ENCODE results near the gene CFAP74. TPM values are rescaled to one million over a fixed set of nuclear protein-coding genes. Genes with fewer than 3 reads are reported as not detected.

Gene CFAP74
- total RNA-seq, 3 donors from 2014 or later = not detected

DNA sequence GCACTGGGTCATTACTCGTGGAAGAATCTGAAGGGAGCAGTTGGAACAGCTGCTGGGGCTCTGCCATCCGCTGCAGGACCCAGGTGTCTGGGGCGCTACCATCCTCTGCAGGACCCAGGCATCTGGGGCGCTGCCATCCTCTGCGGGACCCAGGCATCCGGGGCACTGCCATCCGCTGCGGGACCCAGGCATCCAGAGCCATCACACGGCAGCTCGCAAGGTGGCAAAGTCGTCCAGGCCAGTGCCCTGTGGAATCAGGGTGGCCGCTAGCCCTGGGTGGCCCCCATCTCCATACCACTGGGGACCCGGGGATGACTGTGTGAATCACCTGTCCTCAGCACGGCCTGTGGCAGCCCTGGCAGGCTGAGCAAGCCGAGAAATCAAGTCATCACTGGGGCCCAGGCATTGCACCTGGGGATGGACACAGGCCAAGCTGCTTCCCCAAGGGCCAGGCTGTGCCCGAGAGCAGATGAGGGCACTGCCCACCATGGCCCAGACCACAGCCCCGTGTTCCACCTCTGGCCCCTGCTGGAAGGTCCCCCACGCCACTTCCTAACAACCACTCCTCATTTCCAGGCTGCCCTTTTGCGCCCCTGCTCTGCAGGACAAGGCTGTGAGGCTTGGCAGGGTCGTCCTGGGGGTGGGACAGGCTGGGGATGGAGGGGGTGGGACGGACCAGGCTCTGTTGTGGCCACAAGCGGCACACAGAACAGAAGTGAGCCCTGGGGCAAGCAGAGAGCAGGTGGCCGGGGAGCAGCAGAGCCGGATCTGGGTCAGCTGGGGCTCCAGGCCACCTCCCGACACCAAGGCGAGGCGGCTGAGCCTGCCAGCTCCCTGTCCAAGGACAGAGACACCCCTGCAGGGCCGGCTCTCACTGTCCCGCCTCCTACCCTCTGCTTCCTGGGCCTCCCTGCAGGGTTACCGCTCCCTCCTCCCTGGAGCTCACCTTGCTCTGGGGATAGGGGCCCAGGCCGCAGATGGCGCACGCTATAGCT is 28.3 kb upstream of the CFAP74 start:
- no peak overlapping the region for H3K4me3 Mint-ChIP-seq
- no peaks in the 10 kb centered on the region for H3K9me3 Mint-ChIP-seq
- no peaks in the 10 kb centered on the region for H3K36me3 Mint-ChIP-seq (ENCODE audit: insufficient read depth)
- peaks cover 3% of the 10 kb centered on the region for H3K27me3 Mint-ChIP-seq (ENCODE audit: low read depth)
- no peaks in the 10 kb centered on the region for H3K4me1 Mint-ChIP-seq (ENCODE audit: low read depth)
- no peak for DNase-seq
- ATAC-seq = no peak

DNA sequence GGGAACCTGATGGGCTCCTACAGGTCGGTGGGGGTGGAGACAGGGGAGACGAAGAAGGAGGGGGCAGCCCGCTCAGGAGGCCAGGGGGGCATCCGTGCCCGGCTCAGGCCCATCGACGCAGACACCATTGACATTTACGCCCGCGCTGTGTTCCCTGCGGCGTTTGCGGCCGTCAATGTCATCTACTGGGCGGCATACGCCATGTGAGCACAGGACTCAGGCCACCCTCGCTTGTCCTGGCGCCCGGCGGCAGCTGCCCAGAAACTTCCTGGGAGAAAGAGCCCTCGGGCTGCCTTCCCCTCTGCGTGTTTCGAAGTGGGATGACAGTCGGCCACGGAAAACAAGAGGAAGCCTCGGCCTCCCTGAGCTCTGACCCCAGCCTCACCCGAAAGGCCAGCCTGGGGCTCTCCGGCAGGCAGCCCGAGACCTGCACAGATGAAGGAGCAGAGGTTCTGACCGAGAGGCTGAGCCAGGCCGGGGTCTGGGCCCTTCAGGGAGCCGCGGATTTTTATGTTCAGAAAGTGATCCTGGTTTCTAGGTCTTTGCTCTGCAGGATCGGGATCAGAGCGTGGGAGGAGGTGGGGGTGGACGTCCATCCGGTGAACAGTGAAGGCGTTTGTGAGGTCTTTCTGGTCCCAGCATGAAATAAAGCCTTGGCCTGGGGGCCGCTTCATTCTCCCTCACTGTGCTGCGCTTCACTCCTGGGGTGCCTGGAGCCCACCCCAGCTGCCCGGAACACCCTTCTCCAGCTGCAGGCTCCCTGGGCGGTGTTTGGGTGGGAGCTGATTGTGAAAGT is 26.7 kb upstream of the CFAP74 start:
- Mint-ChIP-seq H3K36me3 (ENCODE audit: insufficient read depth) (no peaks in the 10 kb centered on the region), H3K4me3 (no peak overlapping the region), H3K27me3 (ENCODE audit: low read depth) (peaks cover 3% of the 10 kb centered on the region), H3K9me3 (no peaks in the 10 kb centered on the region), H3K4me1 (ENCODE audit: low read depth) (peaks cover 3% of the 10 kb centered on the region)
- DNase-seq (no peak), ATAC-seq (no peak)

GRCh38 chr1:2029561-2029960 is 26.0 kb upstream of the CFAP74 start:
- H3K4me1 Mint-ChIP-seq (ENCODE audit: low read depth) = peaks cover 3% of the 10 kb centered on the region
- no peak for ATAC-seq
- H3K36me3 Mint-ChIP-seq (ENCODE audit: insufficient read depth) = no peaks in the 10 kb centered on the region
- peaks cover 3% of the 10 kb centered on the region for H3K27me3 Mint-ChIP-seq (ENCODE audit: low read depth)
- no peak overlapping the region for H3K4me3 Mint-ChIP-seq
- H3K9me3 Mint-ChIP-seq = no peaks in the 10 kb centered on the region
- no peak for DNase-seq

- Mint-ChIP-seq H3K9me3 (no peaks in the 10 kb centered on the region), H3K36me3 (ENCODE audit: insufficient read depth) (no peaks in the 10 kb centered on the region), H3K27me3 (ENCODE audit: low read depth) (peaks cover 3% of the 10 kb centered on the region), H3K4me1 (ENCODE audit: low read depth) (peaks cover 3% of the 10 kb centered on the region), H3K4me3 (no peak overlapping the region)
- DNase-seq (no peak), ATAC-seq (no peak)
These were observed 25.4 kb upstream of the CFAP74 start for GRCh38 chr1:2028870-2029560.

DNA sequence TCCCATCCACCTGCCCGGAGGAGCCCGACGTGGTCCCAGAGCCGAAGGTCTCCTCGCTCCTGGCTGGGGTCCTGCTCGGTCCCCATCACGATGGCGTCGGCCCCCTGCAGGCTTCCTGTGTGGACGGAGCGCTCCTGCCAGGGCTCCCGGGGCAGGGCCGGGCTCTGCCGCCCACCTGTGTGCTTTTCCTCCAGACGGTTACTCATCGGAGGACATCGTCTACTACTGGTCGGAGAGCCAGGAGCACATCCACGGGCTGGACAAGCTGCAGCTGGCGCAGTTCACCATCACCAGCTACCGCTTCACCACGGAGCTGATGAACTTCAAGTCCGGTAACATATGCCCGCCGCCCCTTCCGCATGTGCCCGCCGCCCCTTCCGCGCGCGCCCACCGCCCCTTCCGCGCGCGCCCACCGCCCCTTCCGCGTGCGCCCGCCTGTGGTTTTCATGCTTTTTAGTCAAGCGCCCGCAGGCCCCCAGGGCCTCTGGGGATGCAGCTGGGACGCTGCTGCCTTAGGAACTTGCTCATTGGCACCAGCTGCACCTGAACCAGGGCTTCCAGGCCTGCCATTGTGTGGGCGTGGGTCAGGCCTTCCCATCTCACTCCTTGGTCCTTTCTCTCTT is 24.5 kb upstream of the CFAP74 start:
- no peaks in the 10 kb centered on the region for H3K9me3 Mint-ChIP-seq
- H3K27me3 Mint-ChIP-seq (ENCODE audit: low read depth) = peaks cover 11% of the 10 kb centered on the region
- peaks cover 3% of the 10 kb centered on the region for H3K4me1 Mint-ChIP-seq (ENCODE audit: low read depth)
- H3K36me3 Mint-ChIP-seq (ENCODE audit: insufficient read depth) = no peaks in the 10 kb centered on the region
- no peak for DNase-seq
- no peak for ATAC-seq
- no peak overlapping the region for H3K4me3 Mint-ChIP-seq

DNA sequence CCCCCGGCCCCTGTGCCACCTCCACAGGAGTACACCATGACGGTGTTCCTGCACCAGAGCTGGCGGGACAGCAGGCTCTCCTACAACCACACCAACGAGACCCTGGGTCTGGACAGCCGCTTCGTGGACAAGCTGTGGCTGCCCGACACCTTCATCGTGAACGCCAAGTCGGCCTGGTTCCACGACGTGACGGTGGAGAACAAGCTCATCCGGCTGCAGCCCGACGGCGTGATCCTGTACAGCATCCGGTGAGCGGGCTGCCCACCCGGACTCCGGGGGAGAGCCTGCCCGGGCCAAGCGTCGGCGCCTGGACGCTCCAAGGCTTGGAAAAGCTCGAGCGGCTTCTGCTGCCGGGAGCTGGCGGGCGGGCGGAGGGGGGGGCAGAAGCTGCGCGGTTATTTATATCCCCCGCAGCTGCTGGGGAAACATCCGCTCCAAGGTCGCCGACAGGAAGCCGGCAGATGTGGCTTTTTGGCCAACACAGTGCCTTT is 21.9 kb upstream of the CFAP74 start:
- Mint-ChIP-seq H3K36me3 (ENCODE audit: insufficient read depth) (no peaks in the 10 kb centered on the region), H3K9me3 (no peaks in the 10 kb centered on the region), H3K4me1 (ENCODE audit: low read depth) (peaks cover 5% of the 10 kb centered on the region), H3K27me3 (ENCODE audit: low read depth) (peaks cover 34% of the 10 kb centered on the region), H3K4me3 (no peak overlapping the region)
- ATAC-seq (peak in 1 of 2 donors; percentile 55), DNase-seq (no peak)

DNA sequence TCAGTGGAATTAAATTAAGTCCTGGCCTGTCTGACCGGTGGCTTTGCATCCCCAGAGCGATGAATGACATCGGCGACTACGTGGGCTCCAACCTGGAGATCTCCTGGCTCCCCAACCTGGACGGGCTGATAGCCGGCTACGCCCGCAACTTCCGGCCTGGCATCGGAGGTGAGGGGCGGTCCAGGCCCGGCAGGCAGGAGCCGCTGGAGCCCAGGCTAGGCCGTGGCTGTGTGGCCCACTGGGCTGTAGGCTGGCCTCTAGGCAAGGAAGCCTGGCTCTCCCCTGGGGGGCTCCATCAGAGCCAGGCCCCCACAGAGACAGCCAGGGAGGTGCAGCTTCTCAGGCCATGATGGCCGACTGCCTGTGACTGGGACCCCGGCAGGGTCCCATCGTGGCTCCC is 21.3 kb upstream of the CFAP74 start:
- H3K9me3 Mint-ChIP-seq = no peaks in the 10 kb centered on the region

DNA sequence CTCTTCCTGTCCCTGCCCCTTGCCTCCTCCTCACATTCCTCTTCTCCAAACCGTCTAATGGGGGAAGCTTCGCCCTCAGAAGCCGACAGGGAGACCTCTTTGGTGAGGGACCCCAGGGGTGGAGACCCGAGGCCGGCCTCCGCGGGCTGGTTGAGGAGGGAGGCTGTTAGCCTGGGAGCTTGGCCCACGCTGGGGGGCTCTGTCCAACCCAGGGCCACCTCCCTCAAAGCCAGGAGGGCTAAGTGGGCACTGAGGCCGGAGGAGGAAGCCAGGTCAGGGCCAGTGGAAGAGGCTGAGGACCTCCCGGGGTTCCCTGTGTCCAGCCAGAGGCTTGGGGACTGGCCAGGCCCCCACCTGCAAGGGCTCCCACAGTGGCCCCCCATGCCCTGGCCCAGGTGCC is 20.9 kb upstream of the CFAP74 start:
- Mint-ChIP-seq H3K27me3 (ENCODE audit: low read depth) (peaks cover 43% of the 10 kb centered on the region), H3K4me3 (no peak overlapping the region)
- no peak for ATAC-seq

More for the DNA sequence above, 21.3 kb upstream of the CFAP74 start:
- ATAC-seq (no peak), DNase-seq (no peak)
- Mint-ChIP-seq H3K4me3 (no peak overlapping the region), H3K27me3 (ENCODE audit: low read depth) (peaks cover 41% of the 10 kb centered on the region), H3K4me1 (ENCODE audit: low read depth) (peaks cover 5% of the 10 kb centered on the region), H3K36me3 (ENCODE audit: insufficient read depth) (no peaks in the 10 kb centered on the region)

GRCh38 chr1:2023187-2023586 is 19.6 kb upstream of the CFAP74 start:
- Mint-ChIP-seq H3K4me3 (no peak overlapping the region), H3K4me1 (ENCODE audit: low read depth) (peaks cover 8% of the 10 kb centered on the region), H3K27me3 (ENCODE audit: low read depth) (peaks cover 48% of the 10 kb centered on the region), H3K36me3 (ENCODE audit: insufficient read depth) (no peaks in the 10 kb centered on the region), H3K9me3 (no peaks in the 10 kb centered on the region)
- DNase-seq (no peak), ATAC-seq (no peak)

More for the DNA sequence above, 20.9 kb upstream of the CFAP74 start:
- no peak for DNase-seq
- Mint-ChIP-seq H3K36me3 (ENCODE audit: insufficient read depth) (no peaks in the 10 kb centered on the region), H3K4me1 (ENCODE audit: low read depth) (peaks cover 5% of the 10 kb centered on the region), H3K9me3 (no peaks in the 10 kb centered on the region)

DNA sequence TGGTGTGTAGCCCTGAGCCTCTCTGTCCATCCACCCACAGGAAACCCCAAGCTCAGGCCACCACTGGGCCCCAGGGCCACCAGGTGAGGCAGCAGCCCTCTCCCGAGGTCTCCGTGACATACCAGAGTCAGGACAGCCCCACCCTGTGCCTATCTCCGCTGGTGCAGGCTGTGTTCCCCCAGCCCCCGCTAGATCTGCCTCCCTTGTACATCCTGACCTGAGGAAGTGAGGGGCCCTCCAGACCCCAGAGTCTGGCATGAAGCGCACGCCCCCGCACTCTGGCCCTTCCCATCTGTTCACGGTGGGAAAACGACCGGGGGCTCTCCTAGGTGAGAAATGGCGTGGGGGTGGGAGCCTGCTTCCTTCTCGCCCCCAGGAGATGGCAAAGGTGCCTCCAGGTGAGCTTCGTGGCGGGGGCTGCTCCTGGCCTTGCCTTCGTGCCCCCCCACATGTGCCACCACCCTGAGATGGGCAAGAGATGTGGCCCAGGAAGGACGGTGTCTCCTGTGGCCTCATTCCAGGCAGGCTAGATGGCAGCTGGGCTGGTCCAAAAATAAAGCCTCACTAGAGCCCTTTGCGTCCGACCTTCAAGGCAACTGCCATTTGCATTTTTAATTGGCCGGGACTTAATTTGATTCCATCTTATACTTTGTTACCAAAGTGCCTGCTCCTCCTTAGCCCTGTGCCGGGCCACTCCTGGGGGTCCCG is 18.6 kb upstream of the CFAP74 start:
- Mint-ChIP-seq H3K9me3 (no peaks in the 10 kb centered on the region), H3K27me3 (ENCODE audit: low read depth) (peaks cover 57% of the 10 kb centered on the region), H3K4me3 (no peak overlapping the region), H3K4me1 (ENCODE audit: low read depth) (peaks cover 11% of the 10 kb centered on the region), H3K36me3 (ENCODE audit: insufficient read depth) (no peaks in the 10 kb centered on the region)
- no peak for DNase-seq
- ATAC-seq = no peak

GRCh38 chr1:2021550-2021949 is 18.0 kb upstream of the CFAP74 start:
- DNase-seq (no peak), ATAC-seq (no peak)
- Mint-ChIP-seq H3K9me3 (no peaks in the 10 kb centered on the region), H3K4me3 (no peak overlapping the region), H3K27me3 (ENCODE audit: low read depth) (peaks cover 62% of the 10 kb centered on the region), H3K4me1 (ENCODE audit: low read depth) (peaks cover 11% of the 10 kb centered on the region), H3K36me3 (ENCODE audit: insufficient read depth) (no peaks in the 10 kb centered on the region)

DNA sequence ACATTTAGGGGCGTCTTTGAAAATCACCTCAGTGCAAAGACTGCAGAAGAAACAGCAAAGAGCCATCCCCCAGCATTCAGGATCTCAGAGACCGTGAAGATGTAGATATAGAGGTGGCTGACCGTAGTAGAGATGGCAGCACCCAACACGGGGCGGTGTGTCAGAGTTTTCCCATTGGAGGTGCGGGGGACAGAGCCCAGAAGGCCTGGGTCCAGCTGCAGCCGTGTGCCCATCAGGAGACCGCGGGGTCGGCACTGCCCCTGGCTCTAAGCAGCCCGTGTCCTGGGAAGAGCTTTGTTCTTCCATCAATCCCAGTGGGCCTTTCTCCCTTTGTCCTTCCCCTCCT is 16.7 kb upstream of the CFAP74 start:
- H3K27me3 Mint-ChIP-seq (ENCODE audit: low read depth) = peaks cover 69% of the 10 kb centered on the region
- no peaks in the 10 kb centered on the region for H3K9me3 Mint-ChIP-seq
- ATAC-seq = no peak
- H3K4me1 Mint-ChIP-seq (ENCODE audit: low read depth) = peaks cover 7% of the 10 kb centered on the region
- no peak for DNase-seq
- H3K36me3 Mint-ChIP-seq (ENCODE audit: insufficient read depth) = no peaks in the 10 kb centered on the region
- H3K4me3 Mint-ChIP-seq = no peak overlapping the region

DNA sequence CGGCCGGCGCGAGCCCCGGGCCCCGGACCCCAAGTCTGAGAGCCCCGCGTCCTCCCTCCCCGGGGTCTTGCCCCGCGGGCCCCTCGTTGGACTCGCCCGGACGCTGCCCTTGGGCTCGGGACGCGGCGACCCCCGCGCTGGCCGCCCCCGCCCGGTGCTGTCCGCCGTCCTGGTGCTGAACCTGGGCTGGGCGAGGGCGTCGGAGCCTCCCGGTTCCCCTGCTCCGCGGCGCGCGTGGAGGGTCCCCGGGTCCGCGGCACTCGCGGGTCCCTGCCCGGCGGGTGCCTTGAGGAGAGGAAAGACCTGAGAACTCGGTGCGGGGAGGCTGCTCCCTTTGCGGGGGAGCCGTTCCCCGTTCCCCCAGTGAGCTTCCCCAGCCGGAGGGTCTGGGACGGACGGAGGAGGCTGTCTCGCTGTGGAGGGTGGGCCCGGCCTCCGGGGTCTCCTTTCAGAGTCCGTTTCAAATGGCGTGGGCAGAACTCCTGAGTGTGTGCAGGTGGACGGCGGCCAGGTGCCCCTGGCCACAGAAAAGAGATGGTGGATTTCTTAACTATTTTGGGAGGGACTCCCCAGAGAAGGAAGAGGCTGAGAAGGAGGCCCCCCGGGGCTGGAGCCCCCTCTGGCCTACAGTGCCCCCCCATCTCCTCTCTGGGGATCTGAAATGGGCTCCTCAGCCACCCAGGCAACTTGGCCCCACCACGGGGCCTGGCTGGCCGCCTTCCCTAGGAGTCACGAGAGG is 16.2 kb upstream of the CFAP74 start:
- DNase-seq (no peak), ATAC-seq (peak; percentile 42 to 63)
- H3K4me1 Mint-ChIP-seq (ENCODE audit: low read depth) = peaks cover 7% of the 10 kb centered on the region
- no peaks in the 10 kb centered on the region for H3K9me3 Mint-ChIP-seq
- H3K27me3 Mint-ChIP-seq (ENCODE audit: low read depth) = peaks cover 75% of the 10 kb centered on the region
- no peak overlapping the region for H3K4me3 Mint-ChIP-seq
- no peaks in the 10 kb centered on the region for H3K36me3 Mint-ChIP-seq (ENCODE audit: insufficient read depth)
